ENCODE measurements around the gene RNF207. TPM values are rescaled to one million over a fixed set of nuclear protein-coding genes. Genes with fewer than 3 reads are reported as not detected.

The RNF207 gene
- total RNA-seq, 1 experiment from 2014 or later, result 115 TPM

GRCh38 chr1:6241887-6242740 is 36.2 kb downstream of the RNF207 start:
- peak overlapping the region; percentile 27 to 45 for H3K4me3 ChIP-seq (ENCODE audit: low read depth in 2 of 2, low read length in 2 of 2)
- in situ Hi-C loops (cut with HindIII; ENCODE audit: low pct_unique_long_range_greater_than_20kb, low sequenced_read_pairs), result no loop called here
- ATAC-seq, result no peak
- DNase-seq (ENCODE audit: low read depth, low spot score), result no peak
- intact Hi-C loops (cut with micrococcal nuclease; ENCODE audit: unreplicated experiment), result no loop called here
- H3K27me3 ChIP-seq (ENCODE audit: control insufficient read depth, insufficient read depth, low read length), result no peaks in the 10 kb centered on the region; the same call in 1 of the 2 replicates
- BruUV-seq (replicated peaks), result no TSS peak
- ChIA-PET POLR2A (interaction anchor here (0.6 kb wide), 1 partner anchor 1391 kb away, joined by 5 read pairs; no protein-coding TSS in a partner anchor), CTCF (interaction anchor here (0.6 to 0.7 kb wide), 2 partner anchors 161 to 207 kb away, joined by 3 read pairs; no protein-coding TSS in a partner anchor)
- peak; percentile 40 to 81; a peak in 3 of 4 replicates for TF ChIP-seq REST (IDR thresholded peaks at IDR 0.05; ENCODE audit: insufficient read depth in 1 of 2, low read depth in 2 of 2, low read length in 1 of 2)
- TF ChIP-seq SIN3A (IDR thresholded peaks at IDR 0.05; ENCODE audit: borderline replicate concordance, insufficient read depth, low read depth, low read length), result no peak
- TF ChIP-seq CTCF (IDR thresholded peaks at IDR 0.05), result no peak
- TF ChIP-seq TCF7L2 (IDR thresholded peaks at IDR 0.05; ENCODE audit: low read depth, low read length), result no peak; the same call in 1 of the 2 replicates
- no peak for TF ChIP-seq POLR2AphosphoS5 (IDR thresholded peaks at IDR 0.05; ENCODE audit: low read depth, low read length)
- no peaks in the 10 kb centered on the region for H3K9me3 ChIP-seq (ENCODE audit: control insufficient read depth, insufficient read depth, low read depth, low read length)
- no peak overlapping the region for H3K27ac ChIP-seq (ENCODE audit: low read length)
- no peaks in the 10 kb centered on the region for H3K36me3 ChIP-seq (ENCODE audit: control insufficient read depth, insufficient read depth, low read length)
- peaks cover 10% of the 10 kb centered on the region for H3K4me1 ChIP-seq (ENCODE audit: control insufficient read depth, insufficient read depth, low read length)

- Histone ChIP-seq H3K27me3 (ENCODE audit: control insufficient read depth, insufficient read depth, low read length) (no peaks in the 10 kb centered on the region; the same call in 1 of the 2 replicates), H3K4me3 (ENCODE audit: low read depth in 2 of 2, low read length in 2 of 2) (no peak overlapping the region), H3K4me1 (ENCODE audit: control insufficient read depth, insufficient read depth, low read length) (peaks cover 10% of the 10 kb centered on the region), H3K27ac (ENCODE audit: low read length) (no peak overlapping the region), H3K9me3 (ENCODE audit: control insufficient read depth, insufficient read depth, low read depth, low read length) (no peaks in the 10 kb centered on the region), H3K36me3 (ENCODE audit: control insufficient read depth, insufficient read depth, low read length) (no peaks in the 10 kb centered on the region)
- TF ChIP-seq TCF7L2 (IDR thresholded peaks at IDR 0.05; ENCODE audit: low read depth, low read length) (no peak), POLR2AphosphoS5 (IDR thresholded peaks at IDR 0.05; ENCODE audit: low read depth, low read length) (no peak), REST (IDR thresholded peaks at IDR 0.05; ENCODE audit: insufficient read depth in 1 of 2, low read depth in 2 of 2, low read length in 1 of 2) (peak in 1 of 2 experiments; percentile 0; a peak in 1 of 4 replicates)
- in situ Hi-C loops (cut with HindIII; ENCODE audit: low pct_unique_long_range_greater_than_20kb, low sequenced_read_pairs), result no loop called here
- intact Hi-C loops (cut with micrococcal nuclease; ENCODE audit: unreplicated experiment), result no loop called here
- DNase-seq (ENCODE audit: low read depth, low spot score) (no peak), ATAC-seq (no peak)
- ChIA-PET POLR2A (no interaction called here), CTCF (no interaction called here)
- no TSS peak for BruUV-seq (replicated peaks)
Observed at GRCh38 chr1:6243053-6243834, 37.3 kb downstream of the RNF207 start.

Measured in Panc1 (cell line).